HG03575 (cell line): ENCODE data around the gene GHRHR.

Source experiments
- ATAC-seq: cut with Tn5 transposase; IDR thresholded peaks from one replicate; pipeline ENCODE4 v1.9.1; 2021; ENCODE audit not compliant: unreplicated experiment, insufficient number of reproducible peaks, low FRiP score; ENCODE audit errors: extremely low read depth

Gene GHRHR

GRCh38 chr7:31022117-31022516 is 58.4 kb downstream of the GHRHR start:
- no peak for ATAC-seq

- ATAC-seq, result no peak
These were observed 59.0 kb downstream of the GHRHR start for GRCh38 chr7:31022726-31023125.

- ATAC-seq, result no peak
These were observed 60.1 kb downstream of the GHRHR start for GRCh38 chr7:31023877-31024276.

GRCh38 chr7:31027161-31027965 is 63.6 kb downstream of the GHRHR start:
- no peak for ATAC-seq

GRCh38 chr7:31028006-31028405 is 64.3 kb downstream of the GHRHR start:
- no peak for ATAC-seq

- no peak for ATAC-seq
These were observed 64.8 kb downstream of the GHRHR start for GRCh38 chr7:31028417-31028992.
